HCT116 (cell line): ENCODE data around the gene C16orf74. TPM values are rescaled to one million over a fixed set of nuclear protein-coding genes. Genes with fewer than 3 reads are reported as not detected.
A peak's percentile ranks its signal among the peaks of the same experiment; 100 is the strongest.

Experiments
- ATAC-seq: fragments of 200-7000 bp; cut with Tn5 transposase; 2 replicates; pipeline ENCODE4 v1.9.1; 2020; ENCODE audit warnings: mild to moderate bottlenecking, moderate library complexity
- BruUV-seq: library from RNA; stranded (reverse); fragments of 400-500 nt; replicated peaks from 2 replicates; lab custom pipeline; 2021; lab: Mats Ljungman, UMichigan
- CTCF ChIA-PET: fragments of 300-600 bp; sonication (Branson Sonifier 250); formaldehyde crosslinking; loops from one replicate; lab custom pipeline; 2021; ENCODE audit warnings: antibody characterized with exemption; lab: Charles Lee
- POLR2A ChIA-PET: fragments of 300-600, 350-600 bp; sonication (Branson Sonifier 250); formaldehyde crosslinking; loops from one replicate; lab custom pipeline; 2021; ENCODE audit warnings: antibody characterized with exemption; lab: Charles Lee
- RAD21 ChIA-PET, 2 experiments: fragments of 300-600 bp; sonication (Branson Sonifier 250); formaldehyde crosslinking; loops; one replicate each; lab custom pipeline; 2023; ENCODE audit warnings: low total read pairs in 2 of 2; ENCODE audit not compliant: uncharacterized antibody in 2 of 2, unreplicated experiment in 2 of 2, low non-redundant PET in 1 of 2; lab: Charles Lee
- DNase-seq: peaks from one replicate; pipeline ENCODE4 v3.0.0-alpha.2; 2010; ENCODE audit warnings: low read depth, low spot score
- H2AFZ ChIP-seq: fragments of 200-600 bp; shearing (Covaris generic), sonication (generic); 2 replicates; pipeline ENCODE4 v1.6.1; 2017; ENCODE audit warnings: low read depth, mixed run types, mixed read lengths, antibody characterized with exemption, low read length; ENCODE audit not compliant: poor library complexity, severe bottlenecking
- H3K27ac ChIP-seq: 2 replicates; pipeline ENCODE4 v1.5.1; 2012; ENCODE audit warnings: low read depth, low read length
- H3K27me3 ChIP-seq: fragments of 200-600 bp; sonication (generic); 2 replicates; pipeline ENCODE4 v1.6.1; 2016; ENCODE audit warnings: mixed run types, low read length, mixed read lengths; ENCODE audit not compliant: insufficient read depth
- H3K36me3 ChIP-seq, 2 experiments: fragments of 200-500 bp in 1 of 2; fragments of 200-600 bp in 1 of 2; sonication (Bioruptor generic) in 1 of 2; sonication (generic) in 1 of 2; 2 replicates each; pipeline versions ENCODE4 v1.5.1 to v1.6.1; 2014 to 2016; ENCODE audit warnings: low read length in 2 of 2, inconsistent platforms in 1 of 2, mixed read lengths in 1 of 2, mixed run types in 1 of 2; ENCODE audit not compliant: insufficient read depth in 2 of 2, control insufficient read depth in 1 of 2
- H3K4me1 ChIP-seq, 2 experiments: fragments of 200-600 bp in 1 of 2; sonication (generic) in 1 of 2; 2 replicates each; pipeline versions ENCODE4 v1.5.1 to v1.6.1; 2012 to 2017; ENCODE audit warnings: low read length in 2 of 2, inconsistent platforms in 1 of 2, mild to moderate bottlenecking in 1 of 2, mixed read lengths in 1 of 2, mixed run types in 1 of 2, moderate library complexity in 1 of 2; ENCODE audit not compliant: insufficient read depth in 2 of 2, control insufficient read depth in 1 of 2
- H3K4me2 ChIP-seq: fragments of 200-600 bp; sonication (generic); 2 replicates; pipeline ENCODE4 v1.6.1; 2017; ENCODE audit warnings: mixed run types, low read length, mixed read lengths
- H3K4me3 ChIP-seq, 2 experiments: fragments of 200-600 bp in 1 of 2; sonication (generic) in 1 of 2; replicated peaks in 1 of 2; 2 replicates each; pipeline ENCODE4 v1.5.1; 2011 to 2016; ENCODE audit warnings: low read length in 2 of 2, control low read depth in 1 of 2, low read depth in 1 of 2, mild to moderate bottlenecking in 1 of 2, mixed read lengths in 1 of 2, mixed run types in 1 of 2
- H3K79me2 ChIP-seq: fragments of 200-600 bp; sonication (generic); 2 replicates; pipeline ENCODE4 v1.6.1; 2017; ENCODE audit warnings: mild to moderate bottlenecking, mixed run types, low read length, moderate library complexity, mixed read lengths; ENCODE audit not compliant: insufficient read depth
- H3K9ac ChIP-seq: fragments of 200-600 bp; sonication (generic); 2 replicates; pipeline ENCODE4 v1.6.1; 2016; ENCODE audit warnings: low read length, mixed read lengths
- H3K9me2 ChIP-seq: fragments of 200-600 bp; sonication (generic), shearing (Covaris generic); 2 replicates; pipeline ENCODE4 v1.6.1; 2017; ENCODE audit warnings: mixed run types, mild to moderate bottlenecking, moderate library complexity; ENCODE audit not compliant: insufficient read depth
- H3K9me3 ChIP-seq, 2 experiments: fragments of 200-500 bp in 1 of 2; fragments of 200-600 bp in 1 of 2; sonication (Bioruptor generic) in 1 of 2; sonication (generic) in 1 of 2; 2 replicates each; pipeline ENCODE4 v1.6.1; 2014 to 2017; ENCODE audit warnings: low read length in 2 of 2, mixed read lengths in 2 of 2, inconsistent platforms in 1 of 2, low read depth in 1 of 2, mild to moderate bottlenecking in 1 of 2, mixed run types in 1 of 2, moderate library complexity in 1 of 2; ENCODE audit not compliant: control insufficient read depth in 1 of 2, insufficient read depth in 1 of 2
- H4K20me1 ChIP-seq: fragments of 200-600 bp; sonication (generic), shearing (Covaris generic); 2 replicates; pipeline ENCODE4 v1.6.1; 2017; ENCODE audit warnings: mixed run types, mild to moderate bottlenecking, moderate library complexity; ENCODE audit not compliant: insufficient read depth
- ATF3 ChIP-seq: IDR thresholded peaks from 2 replicates; pipeline ENCODE4 v1.6.1; 2012
- CBX3 ChIP-seq: IDR thresholded peaks from 2 replicates; pipeline ENCODE4 v1.6.1; 2012; ENCODE audit warnings: low read depth
- CEBPB ChIP-seq: IDR thresholded peaks from 2 replicates; pipeline ENCODE4 v1.6.1; 2012; ENCODE audit warnings: low read depth
- CTCF ChIP-seq, 3 experiments: fragments of 200-600 bp in 1 of 3; sonication (generic) in 1 of 3; IDR thresholded peaks in 2 of 3; conservative IDR thresholded peaks in 1 of 3; 2 replicates each; pipeline ENCODE4 v1.5.1; 2012 to 2017; ENCODE audit warnings: low read depth in 2 of 3, low read length in 2 of 3, antibody characterized with exemption in 1 of 3, borderline replicate concordance in 1 of 3, control low read depth in 1 of 3, mild to moderate bottlenecking in 1 of 3, mixed read lengths in 1 of 3, mixed run types in 1 of 3, moderate library complexity in 1 of 3; ENCODE audit not compliant: insufficient read depth in 1 of 3
- EGR1 ChIP-seq: IDR thresholded peaks from 2 replicates; pipeline ENCODE4 v1.6.1; 2012; ENCODE audit warnings: low read depth
- EZH2 ChIP-seq: fragments of 200-600 bp; sonication (generic); IDR thresholded peaks from 2 replicates; pipeline ENCODE4 v1.6.1; 2017; ENCODE audit warnings: antibody characterized with exemption, mixed run types
- EZH2phosphoT487 ChIP-seq: fragments of 200-600 bp; IDR thresholded peaks from 2 replicates; pipeline ENCODE4 v1.6.1; 2018; ENCODE audit warnings: antibody characterized with exemption, borderline replicate concordance
- POLR2A ChIP-seq: IDR thresholded peaks from 2 replicates; pipeline ENCODE4 v1.7.0; 2011; ENCODE audit warnings: borderline replicate concordance; ENCODE audit not compliant: insufficient read depth, insufficient read length; ENCODE audit errors: extremely low read depth
- POLR2AphosphoS5 ChIP-seq: IDR thresholded peaks from 2 replicates; pipeline ENCODE4 v1.6.1; 2011; ENCODE audit warnings: mild to moderate bottlenecking, low read depth, low read length, moderate library complexity
- RAD21 ChIP-seq: IDR thresholded peaks from 2 replicates; pipeline ENCODE4 v1.6.1; 2012; ENCODE audit warnings: low read depth, mild to moderate bottlenecking
- SP1 ChIP-seq: IDR thresholded peaks from 2 replicates; pipeline ENCODE4 v1.6.1; 2012; ENCODE audit warnings: low read depth
- TCF7L2 ChIP-seq: IDR thresholded peaks from 2 replicates; pipeline ENCODE4 v1.7.0; 2011; ENCODE audit warnings: borderline replicate concordance, inconsistent platforms; ENCODE audit not compliant: insufficient read depth, insufficient read length; ENCODE audit errors: extremely low read depth
- ZBTB33 ChIP-seq: IDR thresholded peaks from 2 replicates; pipeline ENCODE4 v1.6.1; 2011; ENCODE audit warnings: mild to moderate bottlenecking, low read length, moderate library complexity; ENCODE audit not compliant: insufficient replicate concordance; ENCODE audit errors: extremely low read depth
- ZFX ChIP-seq: fragments of 450-650 bp; IDR thresholded peaks from 2 replicates; pipeline ENCODE4 v1.6.1; 2017
- intact Hi-C: fragments of 100-400 bp; cut with micrococcal nuclease; formaldehyde crosslinking; loops from 2 replicates; pipeline ENCODE4 v1.10.0; 2022
- microRNA counts: library from miRNA; unstranded; fragments of <30 nt; microRNA quantifications from one replicate; lab custom pipeline; 2015
- microRNA-seq: library from miRNA; unstranded; fragments of <30 nt; microRNA quantifications from one replicate; pipeline ENCODE4, GENCODE V29; 2016; ENCODE audit warnings: borderline number of aligned reads
- total RNA-seq: library from RNA; stranded (reverse); gene quantifications from one replicate; pipeline ENCODE4 v1.2.1, GENCODE V29; 2021; ENCODE audit not compliant: unreplicated experiment

C16orf74 gene
- total RNA-seq, 1 experiment from 2014 or later: 30.0 TPM

GRCh38 chr16:85657996-85658395, 92.9 kb downstream of the C16orf74 start:
- H3K27me3 ChIP-seq: no peaks in the 10 kb centered on the region
- peaks cover 0 to 14% of the 10 kb centered on the region in 2 experiments; a peak in 2 of 4 replicates for H3K4me1 ChIP-seq
- TF ChIP-seq EZH2phosphoT487: no peak
- TF ChIP-seq POLR2AphosphoS5: no peak
- no peak for TF ChIP-seq POLR2A
- TF ChIP-seq ATF3: no peak
- TF ChIP-seq ZFX: no peak
- no peak for TF ChIP-seq CTCF (IDR thresholded peaks at IDR 0.05 in 2 of 3, conservative IDR thresholded peaks at IDR 0.05 in 1 of 3; ENCODE audit: borderline replicate concordance in 1 of 3, insufficient read depth in 1 of 3, low read depth in 2 of 3, low read length in 2 of 3)
- TF ChIP-seq CEBPB: no peak
- TF ChIP-seq EGR1: no peak
- TF ChIP-seq RAD21: no peak
- TF ChIP-seq ZBTB33: no peak
- TF ChIP-seq SP1: no peak
- TF ChIP-seq EZH2: no peak
- no peak for TF ChIP-seq CBX3
- TF ChIP-seq TCF7L2: no peak
- ChIA-PET CTCF (interaction anchor here (0.6 kb wide), 1 partner anchor 394 kb away, joined by 3 read pairs; no protein-coding TSS in a partner anchor), RAD21 (no interaction called here), POLR2A (no interaction called here)
- H3K4me3 ChIP-seq: no peak overlapping the region
- H3K9me3 ChIP-seq: no peaks in the 10 kb centered on the region
- BruUV-seq: TSS peak; percentile 22
- intact Hi-C loops: loop anchor here (2.0 to 5.0 kb wide), 2 partner anchors 59 to 103 kb away; no protein-coding TSS in a partner anchor
- DNase-seq (no peak), ATAC-seq (no peak)
- peaks cover 44 to 58% of the 10 kb centered on the region in 2 experiments for H3K36me3 ChIP-seq
- H3K9me2 ChIP-seq: no peaks in the 10 kb centered on the region
- H2AFZ ChIP-seq: no peak overlapping the region
- peaks cover 4% of the 10 kb centered on the region; the same call in 1 of the 2 replicates for H4K20me1 ChIP-seq
- H3K79me2 ChIP-seq: peaks cover 4% of the 10 kb centered on the region; the same call in 1 of the 2 replicates
- peak overlapping the region; percentile 16; the same call in 1 of the 2 replicates for H3K27ac ChIP-seq
- no peak overlapping the region for H3K4me2 ChIP-seq
- no peak overlapping the region for H3K9ac ChIP-seq

MicroRNA genes within 50 kb of the gene (microRNA counts, 767-probe panel; counts per million panel counts)
- microRNA hsa-miR-1910 (lab: Ali Mortazavi, UCI): not detected

Small RNA genes within 50 kb of the gene (microRNA-seq; reads per million reads assigned to microRNA genes)
- 18.1 reads per million, percentile 40 among the genes with 10 or more reads in this experiment for gene MIR1910

Other genes starting within 250 kb of the C16orf74 start
- 90.2 TPM for gene GSE1, start 137.8 kb downstream of the C16orf74 start, total RNA-seq
- gene GINS2, start 62.1 kb downstream of the C16orf74 start, total RNA-seq: 53.3 TPM
- gene EMC8, start 48.4 kb upstream of the C16orf74 start, total RNA-seq: 73.0 TPM
- gene COX4I1, start 48.6 kb upstream of the C16orf74 start, total RNA-seq: 839 TPM
- 0.61 TPM for gene IRF8, start 148.1 kb upstream of the C16orf74 start, total RNA-seq